HG02588 (cell line): ENCODE results near the gene CAPSL.
"Not testable (repeated sequence)": the region's sequence is repeated elsewhere in the genome, so short reads cannot be mapped to it uniquely, and the experiment has no call there.

Source experiments
- ATAC-seq: cut with Tn5 transposase; IDR thresholded peaks from one replicate; pipeline ENCODE4 v1.9.1; 2021; ENCODE audit warnings: mild to moderate bottlenecking, moderate library complexity; ENCODE audit not compliant: unreplicated experiment

CAPSL gene

DNA sequence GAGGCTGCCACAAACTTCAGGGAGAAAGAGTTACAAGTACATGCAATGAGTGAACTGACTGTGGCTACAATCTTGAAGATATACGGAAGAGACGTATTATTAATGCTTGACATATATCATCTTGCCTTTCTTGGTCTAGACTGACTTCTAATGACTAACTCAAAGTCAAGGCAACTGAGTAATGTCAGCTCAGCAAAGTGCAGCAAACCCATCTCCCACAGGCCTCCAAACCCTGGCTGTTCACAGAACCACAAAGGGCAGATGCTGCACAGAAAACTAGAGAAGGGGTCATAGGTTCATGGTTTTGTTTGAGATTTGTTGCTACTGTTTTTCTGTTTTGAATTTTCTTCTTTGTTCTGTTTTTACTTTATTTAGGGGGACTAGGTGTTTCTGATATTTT, 60.8 kb downstream of the CAPSL start:
- no peak for ATAC-seq

DNA sequence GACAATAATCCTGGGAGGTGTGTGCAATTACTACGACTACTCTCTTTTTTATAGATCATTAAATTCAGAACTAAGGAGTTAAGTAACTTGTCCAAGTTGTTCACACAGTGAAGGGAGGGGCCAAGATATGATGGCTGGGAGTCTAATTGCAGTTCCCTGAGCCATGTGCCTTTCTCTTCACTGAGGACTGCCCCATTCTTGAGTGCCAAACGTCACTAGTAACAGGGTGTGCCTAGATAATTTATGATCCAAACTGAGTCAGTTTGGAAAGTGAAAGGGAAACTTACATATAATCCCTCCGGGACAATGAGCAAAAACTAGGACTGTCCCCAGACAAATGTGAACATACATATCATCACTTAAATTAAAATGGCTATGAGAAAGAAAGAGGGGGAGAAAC, 61.5 kb downstream of the CAPSL start:
- no peak for ATAC-seq

DNA sequence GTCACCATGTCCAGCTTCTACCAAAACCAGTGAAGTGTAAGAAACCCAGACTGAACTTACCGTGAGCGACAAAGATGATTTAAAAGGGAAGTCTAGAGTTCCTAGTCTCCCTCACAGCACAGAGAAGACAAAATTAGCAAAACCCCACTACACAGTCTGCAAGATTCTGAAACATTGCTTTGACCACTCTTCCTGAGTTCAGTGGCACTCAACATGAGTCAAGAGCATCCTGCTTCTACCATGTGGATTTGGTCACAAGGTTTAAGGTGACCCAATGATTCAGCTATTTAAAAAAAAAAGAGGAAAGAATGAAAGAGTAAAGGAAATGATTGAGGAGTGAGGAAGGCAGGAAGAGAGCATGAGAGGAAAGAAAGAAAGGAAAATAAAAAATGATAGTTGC, 62.0 kb downstream of the CAPSL start:
- ATAC-seq: no peak

DNA sequence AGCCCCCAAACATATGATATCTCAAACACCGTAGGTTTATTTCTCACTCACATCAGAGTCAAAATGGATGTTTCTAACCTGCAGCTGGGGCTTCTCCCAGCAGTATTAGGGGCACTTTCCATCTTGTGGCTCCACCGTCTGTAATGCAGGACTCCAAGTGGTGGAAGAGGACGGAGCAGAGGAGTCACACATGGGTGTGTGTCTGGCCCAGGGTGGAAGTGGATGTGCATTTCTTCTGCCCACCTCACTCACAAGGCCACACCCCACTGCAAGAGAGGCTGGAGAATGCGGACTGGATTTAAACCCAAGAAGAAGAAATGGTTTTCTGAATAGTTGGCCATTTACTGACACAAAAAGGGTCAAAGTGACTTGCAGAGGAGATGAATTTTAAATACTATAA, 67.8 kb downstream of the CAPSL start:
- no peak for ATAC-seq

DNA sequence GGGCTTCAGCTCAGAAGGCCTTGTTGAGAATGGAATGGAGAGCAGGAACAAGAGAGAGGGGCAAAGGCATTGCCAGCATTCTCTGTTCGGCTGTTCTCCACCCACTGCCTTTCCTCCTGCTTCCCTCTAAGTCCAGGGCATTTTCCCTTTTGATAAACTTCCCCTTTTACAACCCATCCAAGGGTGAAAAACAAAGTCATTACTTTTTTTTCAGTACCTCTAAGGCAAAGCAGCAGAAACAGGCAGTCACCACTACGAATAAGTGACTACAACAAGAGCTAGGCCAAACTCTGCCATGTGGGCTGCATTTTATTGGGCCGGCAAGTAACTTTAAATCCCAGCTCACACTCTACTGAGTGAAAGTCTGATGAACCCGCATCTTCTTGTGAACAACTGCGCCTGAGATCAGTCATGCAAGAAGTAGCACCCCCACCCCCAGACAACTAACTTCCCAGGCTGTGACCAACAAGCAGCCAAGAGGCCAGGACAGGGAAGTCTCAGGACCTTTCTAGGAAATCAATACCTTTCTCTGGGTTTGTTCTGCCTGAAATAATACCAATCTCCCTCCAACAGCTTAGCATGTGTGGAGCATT, 68.6 kb downstream of the CAPSL start:
- ATAC-seq: no peak

DNA sequence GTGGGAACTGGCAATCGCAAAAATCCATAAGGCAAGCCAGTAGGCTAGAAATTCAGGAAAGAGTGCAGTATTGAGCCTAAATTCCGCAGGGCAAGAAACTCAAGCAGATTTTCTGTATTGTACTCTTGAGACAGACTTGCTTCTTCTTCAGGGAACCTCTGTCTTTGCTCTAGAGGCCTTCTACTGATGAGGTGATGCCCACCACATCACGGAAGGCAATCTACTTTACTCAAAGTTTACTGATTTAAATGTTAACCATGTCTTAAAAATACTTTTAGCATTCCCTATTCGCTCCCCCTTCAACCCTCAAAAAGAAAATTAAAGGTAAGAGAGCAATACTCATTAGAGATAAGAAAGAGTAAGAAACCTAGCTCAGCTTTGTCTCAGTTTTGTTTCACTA, 70.4 kb downstream of the CAPSL start:
- no peak for ATAC-seq

DNA sequence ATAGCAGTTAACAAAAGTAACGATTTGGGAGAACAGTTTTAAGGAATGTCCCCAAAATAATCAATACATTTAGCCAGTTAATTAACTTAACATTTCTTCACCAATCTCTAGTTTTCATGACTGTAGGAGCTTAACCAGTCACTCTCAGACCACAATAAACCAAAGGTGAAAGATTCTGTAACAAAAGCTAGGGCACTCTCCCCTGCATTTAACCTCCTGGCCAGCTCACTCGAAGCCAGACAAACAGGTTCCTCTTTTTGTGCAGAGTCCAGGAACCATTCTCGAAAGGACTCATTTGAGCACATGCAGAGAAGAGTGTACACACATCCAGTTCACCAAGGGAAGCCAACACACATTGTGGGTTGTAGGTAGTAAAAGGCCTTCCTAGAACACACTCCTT, 75.3 kb downstream of the CAPSL start:
- ATAC-seq: no peak

DNA sequence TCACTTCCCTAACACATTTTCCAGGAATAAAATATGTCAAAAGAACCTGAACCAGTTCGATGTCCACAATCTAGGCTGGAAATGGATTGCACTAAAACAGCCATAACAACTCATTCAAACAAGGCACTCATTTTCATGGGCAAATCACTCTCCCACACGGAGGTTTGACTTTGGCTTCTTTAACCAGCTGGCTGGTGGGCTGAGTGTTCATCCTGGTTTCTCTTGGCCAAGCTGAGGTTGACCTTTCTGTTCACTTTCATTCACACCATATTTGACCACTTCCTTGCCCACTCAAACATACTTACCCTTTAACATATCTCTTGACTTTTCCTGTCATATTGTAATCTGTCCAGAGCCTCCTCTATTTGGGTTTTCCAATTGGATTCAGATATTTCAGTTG, 76.3 kb downstream of the CAPSL start:
- ATAC-seq: no peak

DNA sequence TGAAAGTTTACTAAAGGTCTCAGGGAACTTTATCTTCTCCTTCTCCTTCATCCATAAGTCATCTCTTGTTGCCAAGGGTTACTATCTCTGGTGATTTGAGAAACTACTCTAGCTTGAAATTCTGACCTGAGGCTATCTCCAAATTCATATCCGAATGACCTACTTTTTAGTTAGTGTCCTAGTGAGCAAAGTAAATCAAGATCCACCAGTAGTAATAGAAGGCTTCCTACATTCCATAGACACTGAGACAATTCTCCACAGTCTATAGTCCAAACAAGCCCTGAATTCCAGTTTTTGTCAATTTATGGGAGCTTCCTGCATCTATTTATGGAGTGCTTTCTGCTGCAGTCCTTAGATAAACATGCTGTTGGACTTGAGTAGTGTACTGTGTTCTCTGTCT, 76.7 kb downstream of the CAPSL start:
- no peak for ATAC-seq

DNA sequence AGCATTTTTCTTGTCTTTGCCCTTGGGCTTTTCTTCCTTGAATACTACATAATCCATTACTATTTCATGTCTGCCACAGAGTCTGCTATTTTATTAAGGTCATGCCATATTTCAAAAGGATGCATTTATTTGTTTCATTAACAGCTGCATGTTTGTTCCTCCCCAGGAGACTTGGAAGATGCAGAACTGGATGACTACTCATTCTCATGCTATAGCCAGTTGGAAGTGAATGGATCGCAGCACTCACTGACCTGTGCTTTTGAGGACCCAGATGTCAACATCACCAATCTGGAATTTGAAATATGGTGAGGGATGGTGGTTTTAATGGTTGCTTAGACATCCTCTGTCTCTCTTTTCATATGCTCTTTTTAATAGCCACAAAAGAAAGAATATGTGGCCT, 77.7 kb downstream of the CAPSL start:
- no peak for ATAC-seq

DNA sequence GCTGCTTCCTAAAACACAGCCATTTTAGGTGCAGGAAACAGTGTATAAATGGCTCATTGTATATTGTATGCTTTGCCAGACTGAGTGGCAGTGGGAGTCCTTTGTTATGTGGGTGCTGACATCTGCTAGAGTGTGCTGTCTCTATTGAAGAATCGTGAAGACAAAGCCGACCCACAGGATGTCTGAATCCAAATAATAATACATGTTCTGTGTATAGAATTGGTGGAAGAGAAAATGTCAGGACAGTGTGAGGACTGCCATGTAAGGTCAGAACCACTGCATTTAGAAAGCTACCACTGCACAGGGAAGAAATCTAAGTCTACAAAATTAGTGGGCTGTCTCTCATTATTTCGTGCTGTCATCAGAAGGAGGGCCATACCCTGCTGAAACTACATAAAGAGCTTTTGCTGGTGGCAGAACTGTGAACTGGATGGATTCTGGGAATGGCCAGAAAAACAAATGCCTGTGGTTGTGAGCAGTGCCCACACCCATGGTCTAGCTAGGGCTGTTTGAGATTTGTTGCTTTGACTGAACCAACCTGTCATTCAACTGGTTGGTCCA, 79.2 kb downstream of the CAPSL start:
- no peak for ATAC-seq

DNA sequence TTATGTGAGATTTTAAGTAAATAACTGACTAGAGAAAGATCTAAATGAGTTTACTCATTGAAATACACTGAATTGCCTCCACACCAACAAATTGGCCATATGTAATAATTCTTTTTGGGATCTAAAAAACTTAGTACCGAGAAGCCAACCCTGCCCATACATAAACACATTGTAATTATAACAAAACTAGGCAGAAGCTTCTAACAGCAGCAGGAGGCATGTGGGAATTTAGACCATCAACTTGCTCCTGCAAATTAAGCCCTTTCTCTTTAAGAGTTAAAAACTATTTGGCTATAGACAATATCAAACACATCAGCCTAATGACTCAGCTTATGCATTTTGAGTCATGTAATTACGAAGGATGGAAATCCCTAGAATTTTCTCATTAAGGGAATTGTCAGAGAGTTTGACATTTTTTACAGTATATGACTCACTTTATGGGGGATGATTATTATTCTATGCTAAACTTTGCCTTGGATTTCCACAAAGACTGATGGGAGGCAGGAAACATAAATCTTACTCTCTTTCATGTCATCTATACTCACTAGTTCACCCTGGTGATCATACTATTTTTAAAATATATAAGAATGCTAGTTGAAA, 80.7 kb downstream of the CAPSL start:
- no peak for ATAC-seq

DNA sequence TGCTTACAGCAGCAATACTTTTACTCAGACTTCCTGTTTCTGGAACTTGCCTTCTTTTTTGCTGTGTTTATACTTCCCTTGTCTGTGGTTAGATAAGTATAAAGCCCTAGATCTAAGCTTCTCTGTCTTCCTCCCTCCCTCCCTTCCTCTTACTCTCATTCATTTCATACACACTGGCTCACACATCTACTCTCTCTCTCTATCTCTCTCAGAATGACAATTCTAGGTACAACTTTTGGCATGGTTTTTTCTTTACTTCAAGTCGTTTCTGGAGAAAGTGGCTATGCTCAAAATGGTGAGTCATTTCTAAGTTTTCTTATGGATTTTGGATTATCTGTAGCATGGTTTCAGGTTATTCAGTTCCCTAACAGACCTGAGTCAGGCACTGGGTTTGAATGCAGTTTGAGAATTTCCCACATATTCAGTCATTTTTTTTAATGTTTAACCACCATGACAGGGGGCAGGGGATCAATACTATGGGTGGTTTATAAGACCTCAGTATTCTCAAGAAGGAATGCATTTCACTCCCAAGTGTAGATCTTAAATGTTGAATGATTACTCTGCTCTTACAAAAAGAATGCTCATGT, 81.6 kb downstream of the CAPSL start, which contains the start of gene IL7R:
IL7R (plus strand) TSS at position 127 of the 587 bp plus-strand sequence; CDS start at position 214, 87 bp downstream.
- no peak for ATAC-seq

DNA sequence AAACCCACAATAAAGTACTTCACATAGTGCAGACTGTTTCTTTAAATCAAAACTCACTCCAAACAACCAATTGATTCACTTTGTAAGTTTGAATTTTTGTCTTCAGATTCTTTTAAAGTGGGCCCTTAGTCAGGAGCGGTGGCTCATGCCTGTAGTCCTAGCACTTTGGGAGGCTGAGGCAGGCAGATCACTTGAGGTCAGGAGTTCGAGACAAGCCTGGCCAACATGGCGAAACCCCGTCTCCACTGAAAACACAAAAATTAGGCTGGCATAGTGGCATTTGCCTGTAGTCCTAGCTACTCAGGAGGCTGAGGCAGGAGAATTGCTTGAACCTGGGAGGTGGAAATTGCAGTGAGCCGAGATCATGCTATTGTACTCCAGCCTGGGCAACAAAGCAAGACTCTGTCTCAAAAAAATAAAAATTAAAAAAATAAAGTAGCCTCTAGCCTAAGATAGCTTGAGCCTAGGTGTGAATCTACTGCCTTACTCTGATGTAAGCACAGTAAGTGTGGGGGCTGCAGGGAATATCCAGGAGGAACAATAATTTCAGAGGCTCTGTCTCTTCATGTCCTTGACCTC, 82.1 kb downstream of the CAPSL start:
- ATAC-seq: not testable (repeated sequence)

DNA sequence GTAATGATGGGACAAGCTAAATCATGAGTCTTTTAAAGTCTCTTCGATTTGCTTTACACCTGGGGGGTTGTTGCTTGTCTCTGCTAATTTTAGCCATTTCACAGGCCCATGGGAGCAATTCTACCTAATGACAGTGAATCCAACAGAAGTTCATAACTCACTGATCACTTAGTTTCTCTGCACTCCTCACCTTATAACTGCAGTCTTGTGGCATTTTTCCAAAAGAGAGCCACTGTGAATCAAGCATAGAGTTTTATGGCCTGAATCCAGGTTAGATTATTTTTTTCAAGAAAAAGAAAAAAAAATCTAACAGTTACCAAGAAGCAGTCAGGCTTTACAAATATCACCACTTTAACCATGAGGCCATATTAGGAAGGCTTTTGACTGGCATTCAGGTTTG, 83.2 kb downstream of the CAPSL start:
- no peak for ATAC-seq
